Prostate gland (tissue), 2 donors: ENCODE data around the gene ARHGDIA.

Experiments
- POLR2A ChIP-seq: fragments of 450-650 bp; IDR thresholded peaks from one replicate; pipeline ENCODE4 v1.6.1; 2016; ENCODE audit warnings: antibody characterized with exemption, mild to moderate bottlenecking
- POLR2AphosphoS5 ChIP-seq: sonication (generic); formaldehyde crosslinking; IDR thresholded peaks from one replicate; pipeline ENCODE4 v1.6.1; 2017; ENCODE audit warnings: antibody characterized with exemption
- TF ChIP-seq, protein P1 (sequence below), 4 experiments: fragments of 200-600 bp in 2 of 4; fragments of 450-650 bp in 2 of 4; sonication (generic) in 2 of 4; IDR thresholded peaks; 1 replicate in 3 of 4; 2 replicates in 1 of 4; pipeline ENCODE4 v1.5.1; 2016 to 2019; ENCODE audit warnings: antibody characterized with exemption in 4 of 4, mild to moderate bottlenecking in 2 of 4, moderate library complexity in 2 of 4

DNA sequence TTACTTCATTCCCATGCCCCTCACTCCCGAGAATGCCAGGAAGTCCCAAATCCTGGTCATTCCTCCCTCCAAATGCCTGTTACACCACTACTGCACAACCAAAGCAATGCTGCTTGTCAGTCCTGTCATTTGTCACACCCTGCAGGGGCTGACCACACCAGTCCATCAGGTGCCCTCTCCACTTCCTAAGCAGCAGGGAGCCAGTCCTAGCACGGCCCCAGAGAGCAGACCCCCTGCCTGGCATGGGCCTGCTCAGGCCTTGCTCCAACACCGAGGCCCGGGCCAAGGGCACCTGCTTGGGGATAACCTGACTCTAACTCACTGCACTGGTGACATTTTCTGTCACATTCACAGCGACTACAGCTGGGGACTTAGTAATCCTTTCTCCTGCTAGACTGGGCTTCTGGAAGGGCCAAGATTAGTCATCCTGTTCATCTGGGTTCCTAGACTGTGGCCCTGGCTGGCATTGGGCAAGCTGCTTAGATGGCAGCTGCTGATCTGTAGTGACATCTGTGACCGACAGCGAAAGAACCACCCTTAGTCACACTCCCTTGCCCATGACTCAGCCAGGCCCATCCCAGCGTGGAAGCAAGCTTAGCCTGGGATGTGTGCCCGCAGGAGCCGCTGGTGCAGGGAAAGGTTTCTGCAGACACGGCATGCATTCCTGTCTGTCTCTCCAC, 14.9 kb upstream of the ARHGDIA start:
- TF ChIP-seq POLR2AphosphoS5 (no peak), POLR2A (no peak)
- TF ChIP-seq, protein P1, sequence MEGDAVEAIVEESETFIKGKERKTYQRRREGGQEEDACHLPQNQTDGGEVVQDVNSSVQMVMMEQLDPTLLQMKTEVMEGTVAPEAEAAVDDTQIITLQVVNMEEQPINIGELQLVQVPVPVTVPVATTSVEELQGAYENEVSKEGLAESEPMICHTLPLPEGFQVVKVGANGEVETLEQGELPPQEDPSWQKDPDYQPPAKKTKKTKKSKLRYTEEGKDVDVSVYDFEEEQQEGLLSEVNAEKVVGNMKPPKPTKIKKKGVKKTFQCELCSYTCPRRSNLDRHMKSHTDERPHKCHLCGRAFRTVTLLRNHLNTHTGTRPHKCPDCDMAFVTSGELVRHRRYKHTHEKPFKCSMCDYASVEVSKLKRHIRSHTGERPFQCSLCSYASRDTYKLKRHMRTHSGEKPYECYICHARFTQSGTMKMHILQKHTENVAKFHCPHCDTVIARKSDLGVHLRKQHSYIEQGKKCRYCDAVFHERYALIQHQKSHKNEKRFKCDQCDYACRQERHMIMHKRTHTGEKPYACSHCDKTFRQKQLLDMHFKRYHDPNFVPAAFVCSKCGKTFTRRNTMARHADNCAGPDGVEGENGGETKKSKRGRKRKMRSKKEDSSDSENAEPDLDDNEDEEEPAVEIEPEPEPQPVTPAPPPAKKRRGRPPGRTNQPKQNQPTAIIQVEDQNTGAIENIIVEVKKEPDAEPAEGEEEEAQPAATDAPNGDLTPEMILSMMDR (IDR thresholded peaks at IDR 0.05) = no peak
